HCT116 (cell line): ENCODE results near the gene CRMP1.

Experiments
- EZH2 ChIP-seq: fragments of 200-600 bp; sonication (generic); IDR thresholded peaks from 2 replicates; pipeline ENCODE4 v1.6.1; 2017; ENCODE audit warnings: antibody characterized with exemption, mixed run types
- FOSL1 ChIP-seq: IDR thresholded peaks from 2 replicates; pipeline ENCODE4 v1.6.1; 2012; ENCODE audit warnings: low read depth
- POLR2A ChIP-seq: IDR thresholded peaks from 2 replicates; pipeline ENCODE4 v1.7.0; 2011; ENCODE audit warnings: borderline replicate concordance; ENCODE audit not compliant: insufficient read depth, insufficient read length; ENCODE audit errors: extremely low read depth
- RAD21 ChIP-seq: IDR thresholded peaks from 2 replicates; pipeline ENCODE4 v1.6.1; 2012; ENCODE audit warnings: low read depth, mild to moderate bottlenecking
- TF ChIP-seq, protein P1 (sequence below), 3 experiments: fragments of 200-600 bp in 1 of 3; sonication (generic) in 1 of 3; IDR thresholded peaks in 2 of 3; conservative IDR thresholded peaks in 1 of 3; 2 replicates each; pipeline ENCODE4 v1.5.1; 2012 to 2017; ENCODE audit warnings: low read depth in 2 of 3, low read length in 2 of 3, antibody characterized with exemption in 1 of 3, borderline replicate concordance in 1 of 3, control low read depth in 1 of 3, mild to moderate bottlenecking in 1 of 3, mixed read lengths in 1 of 3, mixed run types in 1 of 3, moderate library complexity in 1 of 3; ENCODE audit not compliant: insufficient read depth in 1 of 3
- TF ChIP-seq, protein P2 (sequence below): IDR thresholded peaks from 2 replicates; pipeline ENCODE4 v1.6.1; 2012; ENCODE audit warnings: low read depth

DNA sequence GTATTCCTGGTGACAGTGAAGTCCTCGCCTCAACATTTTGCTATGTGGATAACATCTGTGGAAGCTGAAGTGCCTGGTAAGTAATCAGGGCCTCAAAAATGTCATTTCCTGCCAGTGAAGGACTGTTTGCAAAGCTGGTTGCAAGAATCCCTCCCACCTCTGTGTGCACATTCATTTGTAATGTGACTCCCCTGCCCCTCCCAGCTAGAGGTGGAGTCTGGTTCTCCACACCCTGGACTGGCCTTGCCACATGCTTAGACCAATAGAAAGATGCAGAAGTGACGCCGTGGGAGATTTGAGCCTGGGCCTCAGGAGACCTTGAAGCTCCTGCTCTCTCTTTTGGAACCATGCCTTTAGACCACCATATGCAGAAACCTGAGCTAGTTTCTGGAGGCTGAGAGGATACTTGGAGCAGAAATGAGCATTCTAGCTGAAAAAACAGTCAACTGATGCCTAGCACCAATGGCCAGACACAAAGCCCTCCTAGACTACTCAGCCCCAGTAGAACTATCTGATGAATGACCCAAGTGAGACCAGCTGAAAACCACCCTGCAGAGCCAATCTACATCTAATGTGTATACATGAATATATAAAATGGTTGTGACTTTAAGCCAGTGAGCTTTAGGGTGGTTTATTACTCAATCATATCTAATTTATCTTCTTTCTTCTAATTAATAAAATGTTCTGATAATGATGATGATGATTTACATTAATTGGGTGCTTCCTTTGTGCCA is 47.8 kb upstream of the CRMP1 start:
- TF ChIP-seq POLR2A (no peak), FOSL1 (no peak), RAD21 (no peak), EZH2 (no peak)
- TF ChIP-seq, protein P1, sequence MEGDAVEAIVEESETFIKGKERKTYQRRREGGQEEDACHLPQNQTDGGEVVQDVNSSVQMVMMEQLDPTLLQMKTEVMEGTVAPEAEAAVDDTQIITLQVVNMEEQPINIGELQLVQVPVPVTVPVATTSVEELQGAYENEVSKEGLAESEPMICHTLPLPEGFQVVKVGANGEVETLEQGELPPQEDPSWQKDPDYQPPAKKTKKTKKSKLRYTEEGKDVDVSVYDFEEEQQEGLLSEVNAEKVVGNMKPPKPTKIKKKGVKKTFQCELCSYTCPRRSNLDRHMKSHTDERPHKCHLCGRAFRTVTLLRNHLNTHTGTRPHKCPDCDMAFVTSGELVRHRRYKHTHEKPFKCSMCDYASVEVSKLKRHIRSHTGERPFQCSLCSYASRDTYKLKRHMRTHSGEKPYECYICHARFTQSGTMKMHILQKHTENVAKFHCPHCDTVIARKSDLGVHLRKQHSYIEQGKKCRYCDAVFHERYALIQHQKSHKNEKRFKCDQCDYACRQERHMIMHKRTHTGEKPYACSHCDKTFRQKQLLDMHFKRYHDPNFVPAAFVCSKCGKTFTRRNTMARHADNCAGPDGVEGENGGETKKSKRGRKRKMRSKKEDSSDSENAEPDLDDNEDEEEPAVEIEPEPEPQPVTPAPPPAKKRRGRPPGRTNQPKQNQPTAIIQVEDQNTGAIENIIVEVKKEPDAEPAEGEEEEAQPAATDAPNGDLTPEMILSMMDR (IDR thresholded peaks at IDR 0.05 in 2 of 3, conservative IDR thresholded peaks at IDR 0.05 in 1 of 3; ENCODE audit: borderline replicate concordance in 1 of 3, insufficient read depth in 1 of 3, low read depth in 2 of 3, low read length in 2 of 3) = no peak
- TF ChIP-seq, protein P2, sequence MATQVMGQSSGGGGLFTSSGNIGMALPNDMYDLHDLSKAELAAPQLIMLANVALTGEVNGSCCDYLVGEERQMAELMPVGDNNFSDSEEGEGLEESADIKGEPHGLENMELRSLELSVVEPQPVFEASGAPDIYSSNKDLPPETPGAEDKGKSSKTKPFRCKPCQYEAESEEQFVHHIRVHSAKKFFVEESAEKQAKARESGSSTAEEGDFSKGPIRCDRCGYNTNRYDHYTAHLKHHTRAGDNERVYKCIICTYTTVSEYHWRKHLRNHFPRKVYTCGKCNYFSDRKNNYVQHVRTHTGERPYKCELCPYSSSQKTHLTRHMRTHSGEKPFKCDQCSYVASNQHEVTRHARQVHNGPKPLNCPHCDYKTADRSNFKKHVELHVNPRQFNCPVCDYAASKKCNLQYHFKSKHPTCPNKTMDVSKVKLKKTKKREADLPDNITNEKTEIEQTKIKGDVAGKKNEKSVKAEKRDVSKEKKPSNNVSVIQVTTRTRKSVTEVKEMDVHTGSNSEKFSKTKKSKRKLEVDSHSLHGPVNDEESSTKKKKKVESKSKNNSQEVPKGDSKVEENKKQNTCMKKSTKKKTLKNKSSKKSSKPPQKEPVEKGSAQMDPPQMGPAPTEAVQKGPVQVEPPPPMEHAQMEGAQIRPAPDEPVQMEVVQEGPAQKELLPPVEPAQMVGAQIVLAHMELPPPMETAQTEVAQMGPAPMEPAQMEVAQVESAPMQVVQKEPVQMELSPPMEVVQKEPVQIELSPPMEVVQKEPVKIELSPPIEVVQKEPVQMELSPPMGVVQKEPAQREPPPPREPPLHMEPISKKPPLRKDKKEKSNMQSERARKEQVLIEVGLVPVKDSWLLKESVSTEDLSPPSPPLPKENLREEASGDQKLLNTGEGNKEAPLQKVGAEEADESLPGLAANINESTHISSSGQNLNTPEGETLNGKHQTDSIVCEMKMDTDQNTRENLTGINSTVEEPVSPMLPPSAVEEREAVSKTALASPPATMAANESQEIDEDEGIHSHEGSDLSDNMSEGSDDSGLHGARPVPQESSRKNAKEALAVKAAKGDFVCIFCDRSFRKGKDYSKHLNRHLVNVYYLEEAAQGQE = no peak
